ENCODE measurements around the gene LRRN4CL.
"Not testable (repeated sequence)": the region's sequence is repeated elsewhere in the genome, so short reads cannot be mapped to it uniquely, and the experiment has no call there.

Gene LRRN4CL

GRCh38 chr11:62676698-62677097, 12.6 kb downstream of the LRRN4CL start:
- no peak for DNase-seq (ENCODE audit: low read depth in 2 of 2)

GRCh38 chr11:62675415-62675814, 13.9 kb downstream of the LRRN4CL start:
- DNase-seq (ENCODE audit: low read depth in 2 of 2) = not testable (repeated sequence)

GRCh38 chr11:62673196-62673525, 16.2 kb downstream of the LRRN4CL start:
- no peak for DNase-seq (ENCODE audit: low read depth in 2 of 2)

- peak; percentile 49 to 58 for DNase-seq (ENCODE audit: low read depth in 2 of 2)
Measured at GRCh38 chr11:62671608-62672389, 17.5 kb downstream of the LRRN4CL start, which contains the start of the genes LBHD1 and UQCC3. LBHD1 (minus strand) TSS chr11:62672267; CDS start chr11:62670031, 2,236 bp downstream. UQCC3 (plus strand) TSS chr11:62671673; CDS start chr11:62671746, 73 bp downstream.

- DNase-seq (ENCODE audit: low read depth in 2 of 2) = no peak
Measured at GRCh38 chr11:62671236-62671607, 18.1 kb downstream of the LRRN4CL start.

GRCh38 chr11:62669420-62670161, 19.7 kb downstream of the LRRN4CL start:
- no peak for DNase-seq (ENCODE audit: low read depth in 2 of 2)

- DNase-seq (ENCODE audit: low read depth in 2 of 2) = no peak
Measured at GRCh38 chr11:62667460-62667859, 21.9 kb downstream of the LRRN4CL start.

- DNase-seq (ENCODE audit: low read depth in 2 of 2) = no peak
Measured at GRCh38 chr11:62666259-62666926, 22.9 kb downstream of the LRRN4CL start.

- peak; percentile 62 to 68 for DNase-seq (ENCODE audit: low read depth in 2 of 2)
Measured at GRCh38 chr11:62665599-62666258, 23.6 kb downstream of the LRRN4CL start.

GRCh38 chr11:62665075-62665598, 24.2 kb downstream of the LRRN4CL start, which contains the start of the genes C11orf98 and CSKMT:
C11orf98 (minus strand) TSS chr11:62665210; CDS start chr11:62665169, 41 bp downstream.
CSKMT (plus strand) TSS chr11:62665312; CDS start chr11:62665880, 568 bp downstream.
- peak; percentile 89 to 91 for DNase-seq (ENCODE audit: low read depth in 2 of 2)

- peak in 1 of 2 donors; percentile 19 for DNase-seq (ENCODE audit: low read depth in 2 of 2)
Measured at GRCh38 chr11:62664405-62665074, 24.8 kb downstream of the LRRN4CL start.

- DNase-seq (ENCODE audit: low read depth in 2 of 2) = no peak
Measured at GRCh38 chr11:62656796-62657429, 32.4 kb downstream of the LRRN4CL start.

- no peak for DNase-seq (ENCODE audit: low read depth in 2 of 2)
Measured at GRCh38 chr11:62654297-62654696, 35.0 kb downstream of the LRRN4CL start.

- DNase-seq (ENCODE audit: low read depth in 2 of 2) = no peak
Measured at GRCh38 chr11:62652161-62653006, 36.9 kb downstream of the LRRN4CL start.

GRCh38 chr11:62650283-62650682, 39.0 kb downstream of the LRRN4CL start:
- DNase-seq (ENCODE audit: low read depth in 2 of 2) = not testable (repeated sequence)

- DNase-seq (ENCODE audit: low read depth in 2 of 2) = no peak
Measured at GRCh38 chr11:62649486-62649885, 39.8 kb downstream of the LRRN4CL start.

GRCh38 chr11:62648967-62649364, 40.4 kb downstream of the LRRN4CL start:
- DNase-seq (ENCODE audit: low read depth in 2 of 2) = no peak

- no peak for DNase-seq (ENCODE audit: low read depth in 2 of 2)
Measured at GRCh38 chr11:62648185-62648966, 41.0 kb downstream of the LRRN4CL start.

- no peak for DNase-seq (ENCODE audit: low read depth in 2 of 2)
Measured at GRCh38 chr11:62647609-62648005, 41.7 kb downstream of the LRRN4CL start.

All from stimulated activated CD8-positive, alpha-beta memory T cell treated with anti-CD3 and anti-CD28 coated beads, Interleukin-15, amount 100 ng/mL, for 4 hours (primary cell).